ENCODE measurements around the gene CLEC16A.

The CLEC16A gene

GRCh38 chr16:11187522-11188023 lies 243.2 kb downstream of the CLEC16A start:
- DNase-seq (ENCODE audit: low read depth) = no peak
- H3K4me3 ChIP-seq (ENCODE audit: low read depth, low read length) = no peak overlapping the region
- TF ChIP-seq CTCF (conservative IDR thresholded peaks at IDR 0.05; ENCODE audit: low read depth, low read length) = no peak

- H3K4me3 ChIP-seq (ENCODE audit: low read depth, low read length) = no peak overlapping the region
- no peak for TF ChIP-seq CTCF (conservative IDR thresholded peaks at IDR 0.05; ENCODE audit: low read depth, low read length)
- no peak for DNase-seq (ENCODE audit: low read depth)
Measured at GRCh38 chr16:11188801-11189740, 244.7 kb downstream of the CLEC16A start.

DNA sequence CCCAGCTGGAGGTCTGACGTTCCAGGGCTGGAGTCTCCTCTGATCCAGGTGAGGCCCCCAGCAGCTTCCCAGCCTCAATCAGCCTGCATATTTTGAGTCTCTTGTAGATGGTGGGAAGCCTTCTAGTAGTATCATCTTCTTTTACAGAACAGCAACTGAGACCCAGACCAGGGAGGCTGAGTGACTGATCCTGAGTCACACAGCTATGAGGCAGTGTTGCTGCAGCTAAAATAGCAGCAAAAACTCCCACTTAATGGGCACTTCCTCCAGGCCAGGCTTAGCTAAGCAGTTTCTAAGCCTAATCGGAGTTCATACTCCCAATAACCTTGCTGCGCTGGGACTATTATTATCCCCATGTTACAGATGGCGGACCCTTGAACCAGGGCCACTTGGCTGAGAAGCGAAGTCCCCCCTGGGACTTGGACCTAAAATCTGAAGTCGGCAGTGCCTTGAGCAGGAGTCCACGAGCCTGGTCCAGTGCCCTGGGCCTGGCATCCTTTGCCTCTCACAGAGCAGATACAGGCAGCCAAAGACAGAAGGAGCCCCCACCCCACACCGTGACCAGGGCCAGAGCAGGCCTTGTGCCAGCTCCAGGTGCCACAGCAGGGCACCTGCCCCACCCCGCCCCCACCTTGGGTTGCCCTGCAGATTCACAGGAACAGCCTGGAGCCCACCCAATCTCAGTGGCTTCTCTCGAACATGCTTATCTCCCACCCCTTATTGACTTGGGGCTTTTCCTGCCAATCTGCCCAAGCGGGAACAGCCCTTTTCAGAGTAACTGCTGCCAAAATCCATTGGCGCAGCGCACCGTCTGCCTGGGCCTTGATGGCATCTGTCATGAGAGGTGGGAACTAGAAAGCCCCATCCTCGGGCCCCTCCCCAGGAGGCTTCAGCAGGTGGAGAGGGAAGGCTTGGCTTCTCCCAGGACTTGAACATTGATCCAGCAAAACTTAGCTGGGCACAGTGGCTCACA lies 246.5 kb downstream of the CLEC16A start:
- H3K4me3 ChIP-seq (ENCODE audit: low read depth, low read length) = no peak overlapping the region
- peak; percentile 17 for DNase-seq (ENCODE audit: low read depth)
- TF ChIP-seq CTCF (conservative IDR thresholded peaks at IDR 0.05; ENCODE audit: low read depth, low read length) = no peak

DNA sequence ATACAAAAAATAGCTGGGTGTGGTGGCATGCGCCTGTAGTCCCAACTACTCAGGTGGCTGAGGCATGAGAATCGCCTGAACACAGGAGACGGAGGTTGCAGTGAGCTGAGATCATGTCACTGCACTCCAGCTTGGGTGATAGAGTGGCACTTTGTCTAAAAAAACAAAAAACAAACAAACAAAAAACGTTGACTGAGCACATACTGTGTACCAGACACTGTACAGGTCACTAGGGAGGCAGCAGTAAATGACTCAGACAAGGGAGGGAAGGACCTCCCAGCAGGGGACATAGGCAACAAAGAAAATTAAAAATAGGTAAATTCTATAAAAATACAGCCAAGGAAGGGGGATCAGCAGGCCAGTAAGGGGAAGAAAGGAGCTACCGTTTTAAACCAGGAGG lies 247.3 kb downstream of the CLEC16A start:
- H3K4me3 ChIP-seq (ENCODE audit: low read depth, low read length) = no peak overlapping the region
- no peak for TF ChIP-seq CTCF (conservative IDR thresholded peaks at IDR 0.05; ENCODE audit: low read depth, low read length)
- DNase-seq (ENCODE audit: low read depth) = no peak

- no peak for DNase-seq (ENCODE audit: low read depth)
- H3K4me3 ChIP-seq (ENCODE audit: low read depth, low read length) = no peak overlapping the region
- no peak for TF ChIP-seq CTCF (conservative IDR thresholded peaks at IDR 0.05; ENCODE audit: low read depth, low read length)
Measured at GRCh38 chr16:11193494-11193893, 249.1 kb downstream of the CLEC16A start.

DNA sequence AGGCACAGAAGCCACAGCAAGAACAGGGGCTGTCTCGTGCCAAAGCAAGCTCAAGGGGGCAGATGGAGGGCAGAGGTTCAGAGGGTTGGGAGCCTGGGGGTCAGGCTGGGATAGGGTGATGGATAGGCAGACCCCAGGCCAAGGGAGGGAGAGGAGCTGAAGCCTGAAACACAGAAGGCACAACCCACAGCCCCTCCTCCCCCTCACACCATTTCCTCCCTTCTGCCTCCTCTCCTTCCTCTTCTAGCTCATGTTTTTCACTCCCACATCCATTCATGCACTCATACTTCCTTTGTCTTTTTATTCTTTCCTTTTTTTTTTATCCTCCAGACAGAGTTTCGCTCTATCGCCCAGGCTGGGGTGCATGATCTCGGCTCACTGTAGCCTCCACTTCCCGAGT lies 250.5 kb downstream of the CLEC16A start:
- DNase-seq (ENCODE audit: low read depth) = no peak
- no peak overlapping the region for H3K4me3 ChIP-seq (ENCODE audit: low read depth, low read length)
- TF ChIP-seq CTCF (conservative IDR thresholded peaks at IDR 0.05; ENCODE audit: low read depth, low read length) = no peak
